A673 (cell line): ENCODE results near the gene GLIS2. TPM values are rescaled to one million over a fixed set of nuclear protein-coding genes. Genes with fewer than 3 reads are reported as not detected.

Source experiments
- BruUV-seq: library from RNA; stranded (reverse); fragments of 400-500 nt; replicated peaks from 2 replicates; lab custom pipeline; 2021; lab: Mats Ljungman, UMichigan
- CTCF ChIA-PET: fragments of 300-600 bp; sonication (Branson Sonifier 250); formaldehyde crosslinking; loops from one replicate; lab custom pipeline; 2022; ENCODE audit warnings: antibody characterized with exemption; lab: Charles Lee
- POLR2A ChIA-PET: fragments of 300-600 bp; sonication (Branson Sonifier 250); formaldehyde crosslinking; loops from one replicate; lab custom pipeline; 2022; ENCODE audit warnings: antibody characterized with exemption; ENCODE audit not compliant: low non-redundant PET; lab: Charles Lee
- DNase-seq: peaks from one replicate; pipeline ENCODE4 v3.0.0-alpha.2; 2015; ENCODE audit warnings: low spot score
- H3K27ac ChIP-seq: fragments of 200-600 bp; sonication (generic); 2 replicates; pipeline ENCODE4 v1.5.1; 2016; ENCODE audit warnings: mixed run types, low read depth, mild to moderate bottlenecking, mixed read lengths, antibody characterized with exemption, low read length; ENCODE audit not compliant: poor library complexity, severe bottlenecking
- H3K27me3 ChIP-seq: fragments of 200-600 bp; sonication (generic); replicated peaks from 2 replicates; pipeline ENCODE4 v1.6.1; 2017; ENCODE audit warnings: mixed run types, low read depth, mild to moderate bottlenecking, mixed read lengths, antibody characterized with exemption, low read length; ENCODE audit not compliant: insufficient read depth, poor library complexity
- H3K36me3 ChIP-seq: fragments of 200-600 bp; sonication (generic); 2 replicates; pipeline ENCODE4 v1.6.1; 2016; ENCODE audit warnings: mixed run types, mild to moderate bottlenecking, mixed read lengths, antibody characterized with exemption, low read length; ENCODE audit not compliant: insufficient read depth, poor library complexity, severe bottlenecking
- H3K4me1 ChIP-seq: fragments of 200-600 bp; sonication (generic); 2 replicates; pipeline ENCODE4 v1.6.1; 2017; ENCODE audit warnings: mixed run types, mild to moderate bottlenecking, mixed read lengths, antibody characterized with exemption, low read length; ENCODE audit not compliant: insufficient read depth, poor library complexity, severe bottlenecking
- H3K4me3 ChIP-seq: fragments of 200-600 bp; sonication (generic); 2 replicates; pipeline ENCODE4 v1.5.1; 2016; ENCODE audit warnings: low read depth, mixed run types, mild to moderate bottlenecking, mixed read lengths, low read length; ENCODE audit not compliant: poor library complexity, severe bottlenecking
- H3K9me3 ChIP-seq: fragments of 200-600 bp; sonication (generic); 2 replicates; pipeline ENCODE4 v1.6.1; 2016; ENCODE audit warnings: mixed run types, low read depth, mild to moderate bottlenecking, mixed read lengths, antibody characterized with exemption, low read length; ENCODE audit not compliant: poor library complexity, severe bottlenecking
- CTCF ChIP-seq: fragments of 300-800, 200-600 bp; sonication (generic); conservative IDR thresholded peaks from 2 replicates; pipeline ENCODE4 v1.5.1; 2017; ENCODE audit warnings: low read depth, mild to moderate bottlenecking, antibody characterized with exemption, low read length, moderate library complexity, mixed read lengths
- EZH2 ChIP-seq: fragments of 200-600 bp; sonication (generic); IDR thresholded peaks from 2 replicates; pipeline ENCODE4 v1.6.1; 2017; ENCODE audit warnings: borderline replicate concordance, low read depth, mild to moderate bottlenecking, mixed read lengths, antibody characterized with exemption, low read length; ENCODE audit not compliant: poor library complexity, severe bottlenecking
- intact Hi-C: fragments of 100-400 bp; cut with micrococcal nuclease; formaldehyde crosslinking; loops from one replicate; pipeline ENCODE4 v1.10.0; 2022; ENCODE audit not compliant: unreplicated experiment
- total RNA-seq: library from RNA; stranded (reverse); gene quantifications from 2 replicates; pipeline ENCODE4 v1.2.3, GENCODE V29; 2021

GLIS2 gene
- total RNA-seq, 1 experiment from 2014 or later = 10.6 TPM

DNA sequence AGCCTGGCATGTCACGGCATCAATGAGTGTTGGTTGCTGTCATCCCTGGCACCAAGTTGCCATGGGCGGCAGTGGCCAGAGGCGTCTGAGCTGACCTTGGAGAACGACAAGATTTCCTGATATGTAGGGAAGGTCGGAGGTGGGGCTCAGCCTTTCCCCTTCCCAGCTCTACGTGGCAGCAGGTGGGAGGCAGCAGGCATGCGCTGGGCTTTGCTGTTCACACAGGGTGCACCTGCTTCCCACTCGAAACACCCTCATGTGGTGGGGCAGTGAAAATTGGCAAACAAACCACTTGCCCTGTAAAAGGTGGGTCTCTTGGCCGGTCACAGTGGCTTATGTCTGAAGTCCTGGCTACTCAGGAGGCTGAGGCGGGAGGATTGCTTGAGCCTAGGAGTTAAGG lies 30.7 kb upstream of the GLIS2 start:
- TF ChIP-seq EZH2 = no peak
- TF ChIP-seq CTCF = no peak
- POLR2A ChIA-PET = no interaction called here
- BruUV-seq = no TSS peak
- no peaks in the 10 kb centered on the region for H3K4me1 ChIP-seq
- intact Hi-C loops = no loop called here
- no peaks in the 10 kb centered on the region for H3K36me3 ChIP-seq
- no peak overlapping the region for H3K27ac ChIP-seq
- peaks cover 4% of the 10 kb centered on the region for H3K9me3 ChIP-seq
- no peak overlapping the region for H3K4me3 ChIP-seq
- CTCF ChIA-PET = interaction anchor here (0.6 kb wide), 1 partner anchor 103 kb away, joined by 5 read pairs; no protein-coding TSS in a partner anchor
- DNase-seq = no peak
- no peaks in the 10 kb centered on the region for H3K27me3 ChIP-seq

DNA sequence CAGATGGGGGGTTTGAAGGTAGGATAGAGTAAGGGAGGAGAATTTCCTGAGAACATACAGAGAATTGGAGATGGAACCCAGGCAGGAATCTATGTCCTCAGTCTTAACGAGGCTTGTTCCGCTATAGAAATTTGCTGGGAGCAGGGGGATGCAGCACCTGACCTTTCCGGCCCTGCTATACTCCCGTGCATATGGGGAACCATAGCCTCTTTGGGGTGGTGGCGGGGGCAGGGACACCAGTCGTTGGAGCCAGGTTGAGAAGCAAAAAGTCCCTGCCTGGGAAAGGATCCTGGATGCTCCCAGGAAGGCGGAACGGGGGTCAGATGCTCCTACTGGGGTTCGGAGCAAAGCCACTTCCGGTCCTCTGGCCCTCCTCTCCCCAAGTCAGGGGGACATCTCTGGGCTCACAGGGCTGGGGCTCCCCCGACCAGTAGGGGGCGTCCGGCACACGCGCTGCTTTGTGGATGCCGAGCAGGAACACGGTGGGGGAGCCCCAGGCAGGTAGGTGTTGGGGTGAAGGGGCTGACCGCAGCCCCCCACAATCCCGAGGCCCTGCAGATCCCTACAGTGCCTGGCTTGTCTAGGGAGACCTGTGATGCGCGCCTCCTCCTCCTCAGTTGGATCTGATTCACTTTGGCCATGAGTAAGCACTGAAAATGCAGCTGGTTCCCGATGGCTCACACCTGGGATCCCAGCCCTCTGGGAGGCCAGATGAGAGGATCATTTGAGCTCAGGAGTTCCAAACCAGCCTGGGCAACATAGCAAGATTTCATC lies 27.5 kb upstream of the GLIS2 start:
- POLR2A ChIA-PET = no interaction called here
- peak; percentile 79 for DNase-seq
- no peaks in the 10 kb centered on the region for H3K36me3 ChIP-seq
- intact Hi-C loops = loop anchor here (1.0 to 2.0 kb wide), 2 partner anchors 40 to 114 kb away; no protein-coding TSS in a partner anchor
- H3K27me3 ChIP-seq = no peaks in the 10 kb centered on the region
- no peak overlapping the region for H3K27ac ChIP-seq
- no peak for TF ChIP-seq EZH2
- peak; percentile 98 for TF ChIP-seq CTCF
- H3K4me3 ChIP-seq = no peak overlapping the region
- CTCF ChIA-PET = interaction anchor here (0.5 to 1.5 kb wide), 6 partner anchors 15 to 1640 kb away, joined by 3 to 12 read pairs (median 4); no protein-coding TSS in a partner anchor
- no peaks in the 10 kb centered on the region for H3K9me3 ChIP-seq
- peaks cover 3% of the 10 kb centered on the region for H3K4me1 ChIP-seq
- BruUV-seq = no TSS peak

GRCh38 chr16:4290236-4290830 lies 25.5 kb upstream of the GLIS2 start:
- Histone ChIP-seq H3K27ac (no peak overlapping the region), H3K36me3 (no peaks in the 10 kb centered on the region), H3K4me3 (no peak overlapping the region), H3K9me3 (no peaks in the 10 kb centered on the region), H3K4me1 (peaks cover 15% of the 10 kb centered on the region), H3K27me3 (no peaks in the 10 kb centered on the region)
- BruUV-seq = no TSS peak
- TF ChIP-seq CTCF = no peak
- TF ChIP-seq EZH2 = no peak
- ChIA-PET POLR2A (no interaction called here), CTCF (interaction anchor here (0.7 to 0.9 kb wide), 2 partner anchors 41 to 129 kb away, joined by 3 to 5 read pairs; no protein-coding TSS in a partner anchor)
- no peak for DNase-seq
- intact Hi-C loops = no loop called here
